Measurements from ENCODE around the gene MSANTD2.
A peak's percentile ranks its signal among the peaks of the same experiment; 100 is the strongest.

MSANTD2 gene

DNA sequence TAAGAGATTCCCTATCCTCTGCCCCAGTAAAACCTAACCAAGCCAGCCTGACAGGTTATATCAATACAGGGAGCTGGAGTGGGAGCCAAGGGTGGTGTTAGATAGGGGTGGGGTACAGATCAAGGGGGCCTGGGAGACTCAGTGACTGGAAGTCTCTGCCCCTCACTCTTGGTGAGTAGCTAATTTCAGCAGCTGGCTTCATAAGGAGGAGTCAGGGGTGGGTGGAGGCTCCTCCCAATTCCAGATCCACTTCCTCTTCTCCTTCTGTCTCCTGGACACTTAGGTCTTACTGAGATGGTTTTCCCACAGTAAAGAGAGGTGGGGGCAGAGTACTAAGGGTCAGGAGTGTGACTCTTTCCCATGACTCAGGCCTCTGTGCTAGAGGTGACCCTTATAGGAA lies 47.0 kb downstream of the MSANTD2 start:
- no peak for DNase-seq (ENCODE audit: low read depth in 2 of 2)

DNA sequence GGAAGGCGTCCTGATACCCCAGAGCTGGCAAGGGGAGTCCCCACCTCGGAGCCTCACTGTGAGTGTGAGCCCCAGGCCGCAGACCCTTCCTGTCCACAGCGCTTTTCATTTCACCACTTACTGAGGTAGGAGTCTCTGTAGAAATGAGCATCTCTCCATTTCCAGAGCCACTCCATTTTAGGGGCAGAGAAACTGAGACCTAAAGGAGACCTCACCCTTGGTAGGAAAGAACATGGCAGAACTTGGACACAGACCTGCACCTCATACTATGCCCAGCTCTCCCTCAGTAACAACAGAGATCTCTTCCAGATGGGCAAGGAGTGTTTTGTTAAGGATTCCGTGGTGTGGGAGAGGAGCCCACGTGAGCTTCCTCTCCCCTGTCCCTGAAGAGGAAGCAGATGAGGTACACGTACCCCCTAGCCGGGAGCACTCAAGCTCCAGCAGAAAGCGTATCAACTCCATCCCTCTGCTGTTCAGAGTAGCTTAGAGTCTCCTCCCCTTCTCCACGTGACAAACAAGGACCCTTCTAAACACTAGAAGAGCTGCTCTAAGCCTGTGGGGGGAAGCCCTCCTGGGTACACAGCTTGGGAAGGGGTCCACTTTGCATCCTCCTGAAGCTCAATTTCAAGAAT lies 47.6 kb downstream of the MSANTD2 start:
- DNase-seq (ENCODE audit: low read depth in 2 of 2): no peak

DNA sequence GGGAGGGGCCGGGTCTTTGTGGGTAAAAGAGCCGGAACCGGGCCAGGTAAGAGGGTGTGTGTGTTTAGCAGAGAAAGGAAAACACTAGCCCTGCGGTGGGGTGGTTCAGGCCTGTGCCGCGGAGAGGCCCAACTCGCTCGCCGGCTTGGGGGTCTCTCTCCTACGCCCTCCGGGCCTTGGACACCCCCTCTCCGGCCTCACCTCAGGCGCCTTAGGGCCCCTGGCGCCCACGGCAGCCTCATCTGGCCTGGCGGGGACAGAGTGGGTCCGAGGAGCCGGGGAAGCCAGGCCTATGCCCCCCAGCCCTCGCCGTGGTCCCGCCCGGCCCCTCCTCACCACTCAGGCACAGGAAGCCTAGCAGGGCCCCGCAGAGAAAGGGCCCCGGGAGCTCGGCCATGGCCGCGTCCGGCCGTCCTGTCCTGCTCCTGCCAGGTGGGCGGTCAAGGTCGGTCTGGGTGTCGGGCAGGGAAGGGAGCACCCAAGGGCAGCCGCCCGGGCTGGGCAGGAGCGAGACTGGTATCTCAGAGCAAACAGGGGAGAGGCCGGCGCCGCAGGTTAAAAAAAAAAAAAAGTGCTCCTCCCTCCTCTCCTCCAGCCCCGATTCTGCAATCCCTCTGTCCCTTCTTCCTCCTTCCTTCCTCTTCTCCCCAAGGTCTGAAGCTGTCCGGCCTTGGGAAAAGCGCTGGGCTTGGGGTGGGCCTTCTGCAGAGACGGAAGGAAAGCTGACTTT lies 48.3 kb downstream of the MSANTD2 start, which contains the start of gene VSIG2:
Gene VSIG2 (minus strand): TSS at position 515 of the 730 bp plus-strand sequence. CDS start 118 bp downstream, at position 397.
- no peak for DNase-seq (ENCODE audit: low read depth in 2 of 2)

DNA sequence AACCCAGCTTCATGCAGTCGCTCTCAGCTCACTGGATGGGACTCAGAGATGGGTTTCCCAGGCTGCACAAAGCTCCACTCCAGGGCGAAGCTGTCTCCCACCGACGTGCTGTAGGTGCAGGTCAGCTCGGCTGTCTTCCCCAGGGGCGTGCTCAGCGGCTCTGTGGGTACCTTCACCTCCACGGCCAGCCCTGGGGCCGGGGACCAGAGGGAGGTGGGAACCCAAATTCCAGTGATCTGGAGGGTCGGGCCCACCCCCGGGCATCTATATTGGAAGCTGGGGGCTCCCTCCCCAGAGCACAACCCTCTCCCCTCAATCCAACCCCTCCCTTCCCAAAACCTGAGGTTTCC lies 48.8 kb downstream of the MSANTD2 start:
- no peak for DNase-seq (ENCODE audit: low read depth in 2 of 2)

DNA sequence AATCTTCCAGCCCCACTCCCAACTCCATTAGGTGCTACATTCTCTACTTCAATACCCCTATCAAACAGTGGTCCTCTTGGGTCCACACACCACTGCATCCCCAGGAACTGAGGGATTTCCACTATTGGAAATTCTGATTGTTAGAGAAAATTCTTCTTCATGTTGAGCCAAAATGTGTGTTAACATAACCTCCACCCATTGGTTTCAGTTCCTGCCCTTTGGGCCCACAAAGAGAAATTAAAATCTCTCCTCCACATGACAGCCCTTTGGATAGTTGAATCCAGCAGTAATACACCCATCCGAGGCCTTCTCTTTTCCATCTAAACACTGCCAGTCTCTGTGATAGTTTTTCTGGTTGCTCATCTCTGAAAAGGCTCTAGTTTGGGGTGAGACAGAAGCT lies 50.3 kb downstream of the MSANTD2 start:
- no peak for DNase-seq (ENCODE audit: low read depth in 2 of 2)

DNA sequence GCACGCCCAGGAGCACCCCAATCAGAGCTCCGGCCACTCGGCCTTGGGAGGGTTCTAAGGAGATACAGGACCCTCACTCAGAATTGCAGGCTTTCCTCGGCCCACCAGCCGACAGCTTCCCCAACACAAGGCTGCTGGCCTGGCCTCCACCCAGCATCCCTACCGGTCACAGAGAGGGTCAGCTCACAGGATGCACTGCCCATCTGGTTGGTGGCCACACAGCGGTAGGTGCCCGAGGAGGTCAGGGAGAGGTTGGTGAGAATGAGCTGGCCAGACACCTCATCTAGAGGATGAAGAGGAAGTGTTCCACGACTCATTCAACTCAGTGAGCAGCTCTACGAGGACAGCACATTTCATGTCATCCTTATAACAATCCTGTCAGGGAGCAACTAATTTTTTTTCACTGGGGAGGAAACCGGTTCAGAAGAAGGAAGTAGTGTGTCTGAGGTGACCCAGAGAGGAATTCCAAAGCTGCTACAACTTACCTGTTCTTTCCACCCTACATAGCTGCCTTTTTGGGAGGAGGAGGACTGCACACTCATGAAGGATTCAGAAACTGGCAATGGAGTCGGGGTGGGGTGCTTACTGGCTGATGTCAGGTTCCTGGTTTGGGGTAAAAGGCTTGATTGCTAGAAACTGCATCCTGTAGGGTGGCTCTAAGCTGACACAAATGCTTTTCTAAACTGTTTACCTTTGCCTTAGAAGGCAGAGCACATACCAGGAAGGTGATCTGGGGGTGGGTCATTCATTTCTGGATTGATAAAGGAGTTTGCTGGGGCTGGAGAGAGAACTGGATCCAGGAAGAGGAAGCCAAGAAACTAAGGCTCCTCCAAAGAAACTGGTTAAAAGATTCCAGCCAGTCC lies 51.5 kb downstream of the MSANTD2 start:
- DNase-seq (ENCODE audit: low read depth in 2 of 2): no peak

DNA sequence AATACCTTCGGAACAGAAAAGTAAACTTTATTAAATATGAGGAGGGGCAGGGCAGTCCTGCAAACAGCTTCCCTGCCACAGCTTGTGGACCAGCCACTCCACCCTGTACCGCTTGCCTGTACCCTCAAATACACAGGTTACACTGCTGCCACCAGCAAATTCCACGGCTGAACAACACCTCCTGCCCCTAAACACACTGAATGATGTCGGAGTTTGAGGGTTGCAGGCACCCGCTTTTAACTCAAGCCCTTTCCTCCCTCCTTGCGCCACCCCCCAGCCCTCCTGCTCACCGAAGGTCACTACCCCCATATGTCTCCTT lies 52.1 kb downstream of the MSANTD2 start:
- no peak for DNase-seq (ENCODE audit: low read depth in 2 of 2)

DNA sequence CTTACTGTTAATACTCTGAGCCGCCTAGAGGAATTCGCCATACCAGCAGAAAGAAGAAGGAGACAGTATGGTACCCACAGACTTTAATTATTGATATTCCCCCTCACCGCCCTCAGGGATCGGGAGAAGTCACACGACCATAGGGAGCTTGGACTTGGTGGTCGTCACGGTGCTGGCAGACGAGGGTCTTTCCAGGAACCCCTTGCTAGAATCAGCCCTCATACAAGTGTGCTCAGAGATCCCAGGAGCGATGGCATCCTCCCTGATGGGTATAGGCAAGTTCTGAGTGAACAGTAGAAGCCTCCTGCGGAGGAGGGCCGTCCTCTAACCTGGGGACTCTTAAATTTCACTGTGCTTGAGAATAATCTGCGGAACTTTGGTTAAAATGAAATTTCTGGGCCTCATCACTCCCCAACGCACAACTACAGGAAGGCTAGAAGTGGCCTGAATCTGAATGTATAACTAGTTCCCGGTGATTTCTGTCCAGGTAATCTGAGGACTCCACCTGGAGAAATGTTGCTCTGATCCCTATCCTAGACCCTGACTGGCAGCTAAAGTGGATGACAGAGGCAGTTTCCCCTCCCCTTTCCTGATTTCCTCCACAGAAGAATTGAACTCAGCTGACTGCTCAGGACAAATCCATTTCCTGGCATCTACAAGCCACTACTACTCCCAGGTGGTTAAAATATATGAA lies 52.7 kb downstream of the MSANTD2 start:
- no peak for DNase-seq (ENCODE audit: low read depth in 2 of 2)

DNA sequence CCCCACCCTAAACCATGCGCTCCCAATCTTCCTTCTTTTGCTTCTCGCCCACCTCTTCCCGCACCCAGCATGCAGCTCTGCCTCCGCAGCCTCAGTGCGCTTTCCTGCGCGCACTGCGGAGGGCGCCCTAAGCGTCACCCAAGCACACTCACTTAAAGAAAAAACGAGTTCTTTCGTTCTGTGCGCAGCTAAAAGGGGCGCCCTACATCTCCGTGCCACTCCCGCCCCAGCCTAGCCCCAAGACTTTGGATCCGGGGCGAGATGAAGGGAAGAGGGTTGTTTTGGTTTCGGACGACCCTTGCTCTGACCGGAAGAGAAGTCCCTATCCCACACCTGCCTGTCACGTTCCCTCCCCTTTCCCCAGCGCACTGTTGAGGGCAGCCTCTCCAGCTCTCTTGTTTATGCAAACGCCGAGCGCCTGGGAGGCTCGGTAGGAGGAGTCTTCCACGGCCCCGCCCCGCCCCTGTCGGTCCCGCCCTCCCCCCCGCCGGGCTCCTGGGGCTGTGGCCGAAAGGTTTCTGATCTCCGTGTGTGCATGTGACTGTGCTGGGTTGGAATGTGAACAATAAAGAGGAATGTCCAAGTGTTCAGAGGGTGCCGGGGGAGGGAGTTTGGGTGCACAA lies 53.5 kb downstream of the MSANTD2 start:
- DNase-seq (ENCODE audit: low read depth in 2 of 2): peak; percentile 51 to 64

DNA sequence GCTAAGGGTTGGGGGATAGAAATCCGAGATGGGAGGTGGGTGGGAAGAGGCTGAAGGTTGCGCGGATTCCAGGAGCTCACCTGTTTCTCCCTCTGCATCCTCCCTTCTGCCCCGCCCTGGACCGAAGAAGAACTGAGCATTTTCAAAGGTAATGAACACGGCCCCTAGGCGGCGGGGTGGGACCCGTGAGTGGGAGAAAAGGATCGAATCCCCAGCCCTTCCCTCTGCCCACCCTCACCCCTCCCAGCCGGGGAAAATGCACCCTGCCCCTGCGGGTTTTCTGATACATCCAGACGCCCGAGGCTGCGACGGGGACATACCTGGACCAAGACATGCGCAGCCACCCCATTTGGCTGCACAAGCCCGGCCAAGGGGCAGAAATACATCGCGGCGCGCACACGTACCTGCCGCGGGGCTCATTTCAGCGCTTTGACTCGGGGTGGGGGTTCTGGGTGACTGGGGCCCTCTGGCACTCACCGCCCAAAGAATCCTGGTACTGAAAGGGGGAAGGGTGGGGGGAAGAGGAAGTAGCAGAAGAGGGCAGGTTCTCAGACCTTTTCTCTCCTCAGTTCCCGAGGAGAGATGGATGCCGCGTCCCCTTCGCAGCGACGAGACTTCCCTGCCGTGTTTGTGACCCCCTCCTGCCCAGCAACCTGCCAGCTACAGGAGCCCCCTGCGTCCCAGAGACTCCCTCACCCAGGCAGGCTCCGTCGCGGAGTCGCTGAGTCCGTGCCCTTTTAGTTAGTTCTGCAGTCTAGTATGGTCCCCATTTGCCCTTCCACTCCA lies 54.2 kb downstream of the MSANTD2 start:
- DNase-seq (ENCODE audit: low read depth in 2 of 2): no peak

DNA sequence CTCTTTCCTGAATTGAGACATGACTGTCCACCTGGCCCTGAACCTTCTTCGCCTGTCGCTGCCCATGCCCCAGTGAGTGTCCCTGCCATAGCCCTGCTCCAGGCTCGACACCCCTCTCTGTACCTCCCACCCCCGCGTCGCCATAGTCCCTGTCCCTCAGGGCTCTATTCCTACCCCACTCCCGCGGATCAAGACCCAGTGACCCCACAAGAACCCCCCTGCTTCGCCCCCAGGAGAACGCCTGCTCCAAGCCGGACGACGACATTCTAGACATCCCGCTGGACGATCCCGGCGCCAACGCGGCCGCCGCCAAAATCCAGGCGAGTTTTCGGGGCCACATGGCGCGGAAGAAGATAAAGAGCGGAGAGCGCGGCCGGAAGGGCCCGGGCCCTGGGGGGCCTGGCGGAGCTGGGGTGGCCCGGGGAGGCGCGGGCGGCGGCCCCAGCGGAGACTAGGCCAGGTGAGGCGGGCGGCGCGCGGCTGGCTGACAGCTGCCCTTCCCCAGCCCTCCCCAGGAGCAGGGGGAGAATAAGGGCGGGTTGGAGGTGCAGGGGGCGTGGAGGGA lies 54.9 kb downstream of the MSANTD2 start:
- no peak for DNase-seq (ENCODE audit: low read depth in 2 of 2)

DNA sequence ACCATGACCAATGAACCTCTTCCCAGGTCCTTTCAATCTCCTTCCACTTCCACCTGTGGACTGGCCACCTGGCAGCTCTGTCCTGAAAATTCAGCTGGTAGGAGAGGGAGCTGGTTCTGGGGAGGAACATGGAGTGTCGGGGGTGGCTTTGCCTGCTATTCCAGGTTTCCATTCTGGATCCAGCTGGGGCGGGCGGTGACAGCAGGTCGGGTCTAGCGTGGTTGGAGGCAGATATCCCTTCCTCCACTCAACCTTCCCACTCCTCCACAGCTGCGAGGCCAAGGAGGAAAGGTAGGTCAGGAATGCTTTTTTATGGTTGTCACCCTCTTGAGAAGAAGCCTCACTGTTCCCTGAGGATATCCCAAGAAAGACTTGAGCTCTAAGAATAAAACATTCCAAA lies 57.2 kb downstream of the MSANTD2 start:
- DNase-seq (ENCODE audit: low read depth in 2 of 2): no peak

DNA sequence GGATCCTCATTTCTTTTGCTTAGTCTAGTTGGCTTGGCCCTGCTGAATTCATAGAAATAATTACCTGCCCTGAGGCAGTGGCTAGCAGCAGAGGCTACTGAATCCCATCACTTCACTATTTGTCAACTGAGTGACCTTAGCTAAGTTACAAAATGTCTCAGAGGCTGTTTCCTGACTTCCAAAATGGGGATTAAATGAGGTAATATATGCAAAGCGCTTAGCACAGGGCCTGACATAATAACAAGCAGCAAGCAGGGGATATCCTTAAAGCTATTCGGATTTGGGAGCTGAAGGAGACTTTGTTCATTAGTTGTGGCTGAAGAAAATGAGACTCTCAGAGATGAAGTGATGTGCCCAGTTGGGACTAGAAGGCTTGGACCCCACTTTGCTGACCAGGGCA lies 57.7 kb downstream of the MSANTD2 start:
- DNase-seq (ENCODE audit: low read depth in 2 of 2): no peak

DNA sequence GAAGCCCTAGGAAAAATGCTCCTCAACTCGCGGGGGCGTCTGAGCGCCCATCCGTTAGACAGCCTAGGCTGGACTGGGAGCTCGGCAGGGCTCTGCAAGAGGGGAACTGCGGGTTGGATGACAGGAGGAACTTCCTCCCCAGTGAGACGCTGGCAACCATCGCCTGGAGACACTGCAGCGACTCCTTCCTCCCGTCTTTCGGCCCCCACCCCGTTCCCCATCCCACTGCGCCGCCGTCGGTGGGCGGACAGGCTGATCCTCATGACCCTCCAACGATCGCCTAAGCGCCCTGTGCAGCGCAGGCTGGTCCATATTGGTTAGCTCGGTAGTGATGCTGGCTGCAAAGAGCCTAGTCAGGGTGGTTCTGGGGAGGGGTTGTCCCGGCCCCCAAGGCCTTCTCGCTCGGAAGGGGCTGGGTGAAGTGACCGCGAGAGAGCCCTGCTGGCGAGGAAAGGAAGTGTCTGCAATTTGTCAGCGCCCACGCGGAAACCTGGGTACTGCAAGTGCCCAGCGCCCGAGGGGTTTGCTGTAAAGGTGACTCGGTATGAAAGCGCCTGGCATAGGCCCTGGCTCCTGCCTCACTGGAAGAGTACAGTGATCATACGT lies 59.8 kb downstream of the MSANTD2 start:
- DNase-seq (ENCODE audit: low read depth in 2 of 2): peak; percentile 19 to 52

DNA sequence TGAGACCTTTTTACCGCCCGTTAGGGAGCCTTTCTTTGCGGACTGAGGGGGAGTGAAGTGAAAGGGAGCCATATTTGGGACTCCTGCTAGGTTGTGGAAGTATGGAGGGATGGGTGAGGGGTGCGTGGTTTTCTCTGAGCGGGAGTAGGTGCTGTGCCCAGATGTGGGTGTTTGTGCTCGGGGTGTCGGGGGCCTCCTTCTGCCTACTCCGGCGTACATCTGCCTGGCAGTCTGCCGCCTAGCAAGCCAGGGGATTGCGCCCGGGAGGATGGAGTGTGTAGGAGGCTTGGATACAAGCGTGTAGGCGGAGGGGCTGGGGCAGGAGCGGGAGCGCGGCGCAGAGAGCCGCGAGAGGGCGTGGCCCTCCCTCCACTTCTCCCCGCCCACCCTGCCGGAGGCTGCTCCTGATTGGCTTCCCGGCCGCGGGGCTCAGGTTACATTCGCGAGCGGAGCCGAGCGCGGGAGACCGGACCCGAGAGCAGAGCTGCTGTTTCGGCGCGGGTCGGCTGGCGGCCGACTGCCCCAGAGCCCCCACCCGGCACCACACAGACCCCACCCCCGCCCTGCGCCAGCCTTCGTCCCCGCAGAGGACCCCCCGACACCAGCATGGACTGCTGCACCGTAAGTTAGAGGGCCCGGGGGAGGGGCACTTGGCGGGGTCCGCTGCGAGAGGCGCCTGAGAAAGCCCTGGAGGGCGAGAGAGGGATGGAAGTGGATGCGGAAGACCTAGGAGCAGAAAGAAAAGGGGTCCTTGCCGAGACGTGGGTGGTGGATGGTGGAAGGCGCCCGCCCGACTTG lies 60.5 kb downstream of the MSANTD2 start, which contains the start of gene NRGN:
Gene NRGN (plus strand): TSS at position 464 of the 798 bp plus-strand sequence. CDS start 143 bp downstream, at position 607.
- peak; percentile 57 to 75 for DNase-seq (ENCODE audit: low read depth in 2 of 2)

DNA sequence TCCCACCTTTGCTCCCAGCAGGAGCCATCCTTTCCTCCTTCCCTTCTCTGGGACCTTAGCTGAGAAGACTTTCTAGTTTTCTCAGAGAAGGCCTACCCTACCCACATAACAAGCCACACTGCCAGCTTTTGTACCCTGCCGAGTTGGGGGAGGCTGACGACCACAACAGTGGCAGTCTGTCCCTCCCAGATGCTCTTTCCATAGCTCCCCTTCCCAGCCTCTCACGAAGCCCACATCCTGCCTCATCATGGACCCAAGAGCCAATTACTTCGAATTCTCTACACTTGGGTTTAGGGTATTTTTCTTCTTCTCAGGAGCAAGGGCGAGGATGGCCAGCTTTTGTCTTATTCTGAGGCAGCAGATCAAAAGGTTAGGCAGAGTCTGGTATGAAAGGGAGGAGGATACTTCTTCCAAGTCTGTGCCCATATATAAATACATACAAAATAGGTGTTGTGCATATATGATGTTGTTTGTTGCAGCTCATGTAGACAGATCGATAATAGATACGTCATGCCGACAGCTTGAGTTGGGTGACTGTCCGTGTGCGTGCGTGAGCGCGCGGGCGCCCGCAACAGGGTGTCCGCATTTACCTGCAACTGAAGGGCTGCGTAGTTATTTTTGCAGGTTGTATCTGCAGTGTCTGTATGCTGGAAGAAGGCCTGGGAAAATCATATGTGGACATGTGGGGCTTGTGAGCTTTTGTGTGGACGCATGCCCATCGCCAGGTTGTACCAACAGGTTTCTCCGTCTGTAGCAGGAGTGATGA lies 61.3 kb downstream of the MSANTD2 start:
- DNase-seq (ENCODE audit: low read depth in 2 of 2): no peak

DNA sequence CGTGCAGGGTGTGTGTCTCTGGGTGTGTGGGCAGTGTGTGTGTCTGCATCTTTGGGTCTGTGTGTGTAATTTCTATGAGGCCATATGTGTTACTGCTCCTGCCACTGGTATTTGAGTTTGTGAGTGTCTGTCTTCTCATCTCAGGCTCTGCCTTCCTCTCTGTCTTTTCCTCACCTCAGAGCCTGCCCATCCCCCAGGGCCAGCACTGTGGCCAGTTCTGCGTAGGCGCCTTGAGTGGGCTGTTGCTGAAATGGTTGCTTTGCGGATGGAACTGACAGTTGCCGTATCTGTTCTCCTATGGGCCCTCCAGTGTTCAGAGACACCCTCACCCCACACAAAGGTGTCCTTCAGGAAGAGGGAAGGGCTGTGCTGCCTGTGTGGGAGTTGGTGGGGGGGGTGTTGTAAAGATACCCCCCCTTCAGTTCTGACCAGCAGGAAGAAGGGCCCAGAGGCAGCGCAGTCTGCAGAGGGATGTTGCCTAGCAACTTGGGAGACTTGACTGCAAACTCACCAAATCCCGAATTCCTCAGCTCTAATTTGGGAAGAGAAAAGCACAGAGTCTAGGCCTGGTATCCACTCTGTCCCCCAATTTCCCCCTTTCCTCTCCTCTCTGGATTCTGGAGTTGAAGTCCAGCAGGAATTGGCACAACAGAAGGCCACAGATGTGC lies 62.4 kb downstream of the MSANTD2 start:
- no peak for DNase-seq (ENCODE audit: low read depth in 2 of 2)

DNA sequence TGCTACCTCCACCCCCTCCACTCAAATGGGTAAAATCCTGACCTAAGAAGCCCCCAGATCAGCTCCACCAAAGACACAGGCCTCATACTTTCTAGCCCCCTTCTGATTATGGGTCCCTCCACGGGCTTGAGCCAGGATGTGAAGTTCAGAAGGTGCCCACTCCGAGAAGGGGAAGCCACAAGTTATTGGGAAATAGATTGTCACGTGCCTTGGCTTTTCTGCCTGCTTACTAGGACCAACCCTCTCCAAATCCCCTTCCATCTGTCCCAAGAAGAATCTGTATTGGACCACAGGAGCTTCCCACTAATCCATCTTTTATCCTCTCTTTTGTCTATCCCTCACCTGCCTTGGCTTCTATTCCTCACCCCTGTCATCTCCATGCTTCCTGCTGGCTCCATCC lies 63.5 kb downstream of the MSANTD2 start:
- DNase-seq (ENCODE audit: low read depth in 2 of 2): no peak
